Natural killer cell treated with Interleukin-12 subunit alpha and Interleukin-12 subunit beta and Interleukin-15 and Interleukin-18, amount 100 ng/mL, for 72 hours (primary cell): ENCODE results near the gene KIF1A. TPM values are rescaled to one million over a fixed set of nuclear protein-coding genes. Genes with fewer than 3 reads are reported as not detected.

Source experiments
- ATAC-seq, 2 donors: fragments of 150-1000 bp; cut with Tn5 transposase in 1 of 2; sonication (Bioruptor Pico), chemical (Tn5 transposase) in 1 of 2; 2 replicates each; pipeline ENCODE4 v1.10.0; 2021
- DNase-seq: peaks from one replicate; pipeline ENCODE4 v3.0.0; 2022; ENCODE audit warnings: low spot score
- H3K27ac Mint-ChIP-seq, 2 donors: 1 replicate in 1 of 2; 2 replicates in 1 of 2; pipeline ENCODE4 v1.8.0; 2022; ENCODE audit warnings: mixed read lengths in 2 of 2, mild to moderate bottlenecking in 1 of 2, moderate library complexity in 1 of 2
- H3K27me3 Mint-ChIP-seq, 2 donors: 1 replicate in 1 of 2; 2 replicates in 1 of 2; pipeline ENCODE4 v1.8.0; 2022; ENCODE audit warnings: mixed read lengths in 2 of 2
- H3K36me3 Mint-ChIP-seq: one replicate; pipeline ENCODE4 v1.8.0; 2022; ENCODE audit warnings: mixed read lengths
- H3K4me1 Mint-ChIP-seq, 2 donors: 1 replicate in 1 of 2; 2 replicates in 1 of 2; pipeline ENCODE4 v1.8.0; 2022; ENCODE audit warnings: low read depth in 2 of 2, mixed read lengths in 2 of 2, mild to moderate bottlenecking in 1 of 2
- H3K4me3 Mint-ChIP-seq: one replicate; pipeline ENCODE4 v1.8.0; 2022; ENCODE audit warnings: mixed read lengths
- H3K9me3 Mint-ChIP-seq: 2 replicates; pipeline ENCODE4 v1.8.0; 2022; ENCODE audit warnings: mixed read lengths
- total RNA-seq, 2 donors: library from RNA; stranded (reverse); gene quantifications; one replicate each; pipeline ENCODE4 v1.2.3, GENCODE V29; 2022

KIF1A gene
- total RNA-seq, 2 donors from 2014 or later: 0.45 TPM; not detected in 1

GRCh38 chr2:240818293-240819125 lies 1.5 kb downstream of the KIF1A start:
- ATAC-seq: no peak
- no peak overlapping the region for H3K27ac Mint-ChIP-seq
- H3K27me3 Mint-ChIP-seq: peaks cover 28 to 41% of the 10 kb centered on the region in 2 donors
- no peak for DNase-seq
- H3K4me1 Mint-ChIP-seq: peaks cover 0 to 3% of the 10 kb centered on the region in 2 donors
- no peak overlapping the region for H3K4me3 Mint-ChIP-seq
- H3K9me3 Mint-ChIP-seq: no peaks in the 10 kb centered on the region
- H3K36me3 Mint-ChIP-seq: peaks cover 4% of the 10 kb centered on the region

- H3K4me3 Mint-ChIP-seq: no peak overlapping the region
Observed at GRCh38 chr2:240817496-240818292, 2.3 kb downstream of the KIF1A start.

GRCh38 chr2:240816584-240817495 lies 3.2 kb downstream of the KIF1A start:
- DNase-seq: no peak
- no peaks in the 10 kb centered on the region for H3K9me3 Mint-ChIP-seq
- H3K27me3 Mint-ChIP-seq: peaks cover 17 to 26% of the 10 kb centered on the region in 2 donors
- no peak for ATAC-seq
- no peak overlapping the region for H3K4me3 Mint-ChIP-seq
- H3K27ac Mint-ChIP-seq: no peak overlapping the region
- H3K36me3 Mint-ChIP-seq: peaks cover 4% of the 10 kb centered on the region
- H3K4me1 Mint-ChIP-seq: peaks cover 0 to 3% of the 10 kb centered on the region in 2 donors

More at GRCh38 chr2:240817496-240818292, 2.3 kb downstream of the KIF1A start:
- no peak for ATAC-seq
- no peak for DNase-seq
- peaks cover 0 to 3% of the 10 kb centered on the region in 2 donors for H3K4me1 Mint-ChIP-seq
- H3K27me3 Mint-ChIP-seq: peaks cover 24 to 34% of the 10 kb centered on the region in 2 donors
- H3K36me3 Mint-ChIP-seq: peaks cover 4% of the 10 kb centered on the region
- no peak overlapping the region for H3K27ac Mint-ChIP-seq
- no peaks in the 10 kb centered on the region for H3K9me3 Mint-ChIP-seq

GRCh38 chr2:240815761-240816583 lies 4.0 kb downstream of the KIF1A start:
- ATAC-seq (no peak), DNase-seq (no peak)
- peaks cover 4 to 6% of the 10 kb centered on the region in 2 donors for H3K4me1 Mint-ChIP-seq
- H3K36me3 Mint-ChIP-seq: peaks cover 4% of the 10 kb centered on the region
- no peak overlapping the region for H3K27ac Mint-ChIP-seq
- no peaks in the 10 kb centered on the region for H3K9me3 Mint-ChIP-seq
- peaks cover 12 to 18% of the 10 kb centered on the region in 2 donors for H3K27me3 Mint-ChIP-seq
- no peak overlapping the region for H3K4me3 Mint-ChIP-seq

- Mint-ChIP-seq H3K27ac (no peak overlapping the region), H3K36me3 (peaks cover 4% of the 10 kb centered on the region), H3K4me3 (no peak overlapping the region), H3K9me3 (no peaks in the 10 kb centered on the region), H3K4me1 (peaks cover 4 to 6% of the 10 kb centered on the region in 2 donors), H3K27me3 (peaks cover 12 to 18% of the 10 kb centered on the region in 2 donors)
- ATAC-seq: peak in 1 of 2 donors; percentile 32
- no peak for DNase-seq
Observed at GRCh38 chr2:240814946-240815760, 4.9 kb downstream of the KIF1A start.

GRCh38 chr2:240814280-240814679 lies 5.7 kb downstream of the KIF1A start:
- ATAC-seq (no peak), DNase-seq (no peak)
- no peak overlapping the region for H3K4me3 Mint-ChIP-seq
- H3K9me3 Mint-ChIP-seq: no peaks in the 10 kb centered on the region
- H3K27ac Mint-ChIP-seq: no peak overlapping the region
- peaks cover 4 to 6% of the 10 kb centered on the region in 2 donors for H3K4me1 Mint-ChIP-seq
- H3K36me3 Mint-ChIP-seq: peaks cover 4% of the 10 kb centered on the region
- peaks cover 14 to 20% of the 10 kb centered on the region in 2 donors for H3K27me3 Mint-ChIP-seq

- Mint-ChIP-seq H3K9me3 (no peaks in the 10 kb centered on the region), H3K36me3 (peaks cover 4% of the 10 kb centered on the region), H3K27ac (no peak overlapping the region), H3K4me3 (no peak overlapping the region), H3K27me3 (peaks cover 14 to 24% of the 10 kb centered on the region in 2 donors), H3K4me1 (peaks cover 4 to 6% of the 10 kb centered on the region in 2 donors)
- no peak for ATAC-seq
- DNase-seq: no peak
Observed at GRCh38 chr2:240813231-240813921, 6.6 kb downstream of the KIF1A start.

- Mint-ChIP-seq H3K4me3 (no peak overlapping the region), H3K27ac (no peak overlapping the region), H3K27me3 (peaks cover 11 to 24% of the 10 kb centered on the region in 2 donors), H3K36me3 (peaks cover 4% of the 10 kb centered on the region), H3K4me1 (peaks cover 4 to 6% of the 10 kb centered on the region in 2 donors), H3K9me3 (no peaks in the 10 kb centered on the region)
- ATAC-seq (no peak), DNase-seq (no peak)
Observed at GRCh38 chr2:240812721-240813120, 7.3 kb downstream of the KIF1A start.

- peaks cover 11 to 24% of the 10 kb centered on the region in 2 donors for H3K27me3 Mint-ChIP-seq
- H3K9me3 Mint-ChIP-seq: no peaks in the 10 kb centered on the region
- no peak for DNase-seq
- no peak for ATAC-seq
- H3K4me3 Mint-ChIP-seq: no peak overlapping the region
- H3K27ac Mint-ChIP-seq: no peak overlapping the region
- H3K36me3 Mint-ChIP-seq: peaks cover 4% of the 10 kb centered on the region
- H3K4me1 Mint-ChIP-seq: peaks cover 4 to 6% of the 10 kb centered on the region in 2 donors
Observed at GRCh38 chr2:240812301-240812680, 7.7 kb downstream of the KIF1A start.

GRCh38 chr2:240811346-240812300 lies 8.4 kb downstream of the KIF1A start:
- no peaks in the 10 kb centered on the region for H3K9me3 Mint-ChIP-seq
- ATAC-seq: no peak

GRCh38 chr2:240810621-240811020 lies 9.4 kb downstream of the KIF1A start:
- H3K9me3 Mint-ChIP-seq: no peaks in the 10 kb centered on the region
- no peak overlapping the region for H3K27ac Mint-ChIP-seq
- peaks cover 4% of the 10 kb centered on the region for H3K36me3 Mint-ChIP-seq
- no peak for DNase-seq
- H3K4me1 Mint-ChIP-seq: peaks cover 4 to 6% of the 10 kb centered on the region in 2 donors
- peaks cover 8 to 16% of the 10 kb centered on the region in 2 donors for H3K27me3 Mint-ChIP-seq
- no peak overlapping the region for H3K4me3 Mint-ChIP-seq
- no peak for ATAC-seq

More at GRCh38 chr2:240811346-240812300, 8.4 kb downstream of the KIF1A start:
- H3K4me1 Mint-ChIP-seq: peaks cover 4 to 6% of the 10 kb centered on the region in 2 donors
- H3K36me3 Mint-ChIP-seq: peaks cover 4% of the 10 kb centered on the region
- peaks cover 11 to 24% of the 10 kb centered on the region in 2 donors for H3K27me3 Mint-ChIP-seq
- H3K27ac Mint-ChIP-seq: no peak overlapping the region
- H3K4me3 Mint-ChIP-seq: no peak overlapping the region
- no peak for DNase-seq
